Upper lobe of left lung (tissue), 6 donors: ENCODE data around the gene PTPRN2. TPM values are rescaled to one million over a fixed set of nuclear protein-coding genes. Genes with fewer than 3 reads are reported as not detected.

Experiments used
- ATAC-seq, 2 donors: fragments of 200-7000 bp; cut with Tn5 transposase; one replicate each; pipeline ENCODE4 v1.9.1; 2022; ENCODE audit warnings: mild to moderate bottlenecking in 2 of 2, moderate library complexity in 2 of 2; ENCODE audit not compliant: low FRiP score in 2 of 2
- DNase-seq, 2 donors: peaks; one replicate each; pipeline ENCODE4 v3.0.0-alpha.2; 2019 to 2020
- H3K27ac ChIP-seq, 4 donors: fragments of 200-600 bp; sonication (generic); one replicate each; pipeline ENCODE4 v1.5.1; 2016 to 2019
- H3K27me3 ChIP-seq, 4 donors: fragments of 200-600 bp; sonication (generic); one replicate each; pipeline ENCODE4 v1.5.1; 2017 to 2019
- H3K36me3 ChIP-seq, 4 donors: fragments of 200-600 bp; sonication (generic); one replicate each; pipeline ENCODE4 v1.5.1; 2016 to 2019
- H3K4me1 ChIP-seq, 4 donors: fragments of 200-600 bp; sonication (generic); one replicate each; pipeline ENCODE4 v1.5.1; 2018 to 2019
- H3K4me3 ChIP-seq, 4 donors: fragments of 200-600 bp; sonication (generic); one replicate each; pipeline ENCODE4 v1.5.1; 2017 to 2019; ENCODE audit warnings: mild to moderate bottlenecking in 2 of 4, moderate library complexity in 1 of 4
- H3K9me3 ChIP-seq, 4 donors: fragments of 200-600 bp; sonication (generic); one replicate each; pipeline ENCODE4 v1.5.1; 2018 to 2019
- CTCF ChIP-seq, 6 experiments: fragments of 450-650 bp in 4 of 6; fragments of 200-600 bp in 2 of 6; sonication (generic) in 2 of 6; IDR thresholded peaks; one replicate each; pipeline ENCODE4 v1.5.1; 2016 to 2019; ENCODE audit warnings: antibody characterized with exemption in 6 of 6
- EP300 ChIP-seq, 4 donors: sonication (generic); formaldehyde crosslinking; IDR thresholded peaks; one replicate each; pipeline ENCODE4 v1.5.1; 2017; ENCODE audit warnings: antibody characterized with exemption in 4 of 4, control low read depth in 2 of 4
- POLR2A ChIP-seq, 4 donors: fragments of 450-650 bp; IDR thresholded peaks; one replicate each; pipeline ENCODE4 v1.5.1; 2016 to 2017; ENCODE audit warnings: antibody characterized with exemption in 4 of 4, mild to moderate bottlenecking in 2 of 4
- POLR2AphosphoS5 ChIP-seq, 2 donors: sonication (generic); formaldehyde crosslinking; IDR thresholded peaks; one replicate each; pipeline ENCODE4 v1.5.1; 2017; ENCODE audit warnings: antibody characterized with exemption in 2 of 2
- WGBS, 2 donors: methylation state at CpG; one replicate each; pipeline ENCODE4 v1.1.5; 2017 to 2018; 5-methylcytosine and 5-hydroxymethylcytosine counted together
- total RNA-seq, 6 donors: library from RNA; depleted of rRNA in 4 of 6; stranded (reverse); fragments of >200 nt in 4 of 6; gene quantifications; one replicate each; pipeline versions ENCODE4 v1.1.0 to v1.2.1, GENCODE V29; 2016 to 2021
- donor health status: DM: no; HTN: no; CAD: no; lungs with moderate emphysema.
- donor health status: DM: no; HTN: yes; CAD: no; lungs with severe emphysema.

Gene PTPRN2
- total RNA-seq, 6 donors from 2014 or later: 3.3 to 7.9 (median 5.2) TPM

- H3K27me3 ChIP-seq: peaks cover 0 to 89% (median 47%) of the 10 kb centered on the region in 4 donors
- WGBS, 2 donors: 19 to 21% methylated on average over 5 of the region's 5 CpGs
- TF ChIP-seq POLR2AphosphoS5 (IDR thresholded peaks at IDR 0.05) (no peak), EP300 (IDR thresholded peaks at IDR 0.05) (no peak), POLR2A (IDR thresholded peaks at IDR 0.05) (no peak), CTCF (IDR thresholded peaks at IDR 0.05) (no peak)
- peaks cover 10 to 62% (median 24%) of the 10 kb centered on the region in 4 donors for H3K4me1 ChIP-seq
- H3K27ac ChIP-seq: no peak overlapping the region
- ATAC-seq: no peak
- no peak overlapping the region for H3K4me3 ChIP-seq
- no peaks in the 10 kb centered on the region for H3K36me3 ChIP-seq
- H3K9me3 ChIP-seq: no peaks in the 10 kb centered on the region
- DNase-seq: no peak
These were observed 900.5 kb downstream of the PTPRN2 start for GRCh38 chr7:157687158-157687557.

- ATAC-seq (no peak), DNase-seq (no peak)
- Histone ChIP-seq H3K4me3 (no peak overlapping the region), H3K9me3 (no peaks in the 10 kb centered on the region), H3K27me3 (peaks cover 0 to 84% (median 43%) of the 10 kb centered on the region in 4 donors), H3K27ac (no peak overlapping the region), H3K36me3 (no peaks in the 10 kb centered on the region), H3K4me1 (peaks cover 10 to 54% (median 20%) of the 10 kb centered on the region in 4 donors)
- WGBS, 2 donors: 5 to 7% methylated on average over 13 of the region's 13 CpGs
- no peak for TF ChIP-seq EP300 (IDR thresholded peaks at IDR 0.05)
- no peak for TF ChIP-seq CTCF (IDR thresholded peaks at IDR 0.05)
- no peak for TF ChIP-seq POLR2AphosphoS5 (IDR thresholded peaks at IDR 0.05)
- TF ChIP-seq POLR2A (IDR thresholded peaks at IDR 0.05): no peak
These were observed 901.2 kb downstream of the PTPRN2 start for GRCh38 chr7:157686285-157686894.

- Histone ChIP-seq H3K27me3 (peaks cover 0 to 80% (median 41%) of the 10 kb centered on the region in 4 donors), H3K4me3 (no peak overlapping the region), H3K36me3 (no peaks in the 10 kb centered on the region), H3K27ac (no peak overlapping the region), H3K4me1 (peaks cover 10 to 48% (median 19%) of the 10 kb centered on the region in 4 donors), H3K9me3 (no peaks in the 10 kb centered on the region)
- ATAC-seq (peak in 1 of 2 donors; percentile 10), DNase-seq (peak; percentile 13 to 82)
- TF ChIP-seq CTCF (IDR thresholded peaks at IDR 0.05) (no peak), POLR2AphosphoS5 (IDR thresholded peaks at IDR 0.05) (no peak)
- WGBS, 2 donors: 4 to 7% methylated on average over 22 to 27 of the region's 77 CpGs
These were observed 902.0 kb downstream of the PTPRN2 start for GRCh38 chr7:157685430-157686284.

- peaks cover 0 to 75% (median 38%) of the 10 kb centered on the region in 4 donors for H3K27me3 ChIP-seq
- no peak overlapping the region for H3K4me3 ChIP-seq
- H3K27ac ChIP-seq: no peak overlapping the region
- ATAC-seq: no peak
- peaks cover 4 to 41% (median 13%) of the 10 kb centered on the region in 4 donors for H3K4me1 ChIP-seq
- H3K9me3 ChIP-seq: no peaks in the 10 kb centered on the region
- H3K36me3 ChIP-seq: no peaks in the 10 kb centered on the region
- DNase-seq: peak in 1 of 2 donors; percentile 80
- TF ChIP-seq CTCF (IDR thresholded peaks at IDR 0.05) (no peak), EP300 (IDR thresholded peaks at IDR 0.05) (no peak), POLR2A (IDR thresholded peaks at IDR 0.05) (no peak), POLR2AphosphoS5 (IDR thresholded peaks at IDR 0.05) (no peak)
- WGBS, 2 donors: 0 to 12% methylated on average over 6 to 43 of the region's 72 CpGs
These were observed 902.7 kb downstream of the PTPRN2 start for GRCh38 chr7:157684909-157685429.
